Central memory CD4-positive, alpha-beta T cell (primary cell): ENCODE measurements around the gene PROK1.
"Not testable (repeated sequence)": the region's sequence is repeated elsewhere in the genome, so short reads cannot be mapped to it uniquely, and the experiment has no call there.

Experiments
- DNase-seq: peaks from one replicate; pipeline ENCODE4 v3.0.0; 2022
- total RNA-seq, 3 experiments: gene quantifications; one replicate each; lab custom pipeline; 2026; lab: John Stamatoyannopoulos, UW

PROK1 gene
- 0 reads per million in 3 experiments for total RNA-seq

DNA sequence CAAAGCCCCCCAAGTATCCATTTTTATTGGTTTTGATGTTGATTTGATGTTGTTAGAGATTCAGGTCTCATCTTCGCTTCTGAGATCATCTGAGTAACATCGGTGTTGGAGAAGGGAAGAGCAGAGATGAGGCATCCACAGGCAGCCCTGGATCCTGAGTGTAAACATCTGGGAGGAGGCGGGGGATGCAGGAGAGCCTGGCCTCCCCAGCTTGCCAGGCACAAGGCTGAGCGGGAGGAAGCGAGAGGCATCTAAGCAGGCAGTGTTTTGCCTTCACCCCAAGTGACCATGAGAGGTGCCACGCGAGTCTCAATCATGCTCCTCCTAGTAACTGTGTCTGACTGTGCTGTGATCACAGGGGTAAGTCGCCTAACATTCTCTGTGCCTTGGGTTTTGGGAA, at the start of gene PROK1:
PROK1 (plus strand) TSS at position 221 of the 400 bp plus-strand sequence; CDS start at position 289, 68 bp downstream.
- DNase-seq: no peak

- no peak for DNase-seq
Observed at GRCh38 chr1:110403805-110404204, 47.1 kb upstream of the PROK1 start.

GRCh38 chr1:110404401-110404800, 46.5 kb upstream of the PROK1 start:
- no peak for DNase-seq

GRCh38 chr1:110406407-110406806, 44.5 kb upstream of the PROK1 start:
- not testable (repeated sequence) for DNase-seq

DNA sequence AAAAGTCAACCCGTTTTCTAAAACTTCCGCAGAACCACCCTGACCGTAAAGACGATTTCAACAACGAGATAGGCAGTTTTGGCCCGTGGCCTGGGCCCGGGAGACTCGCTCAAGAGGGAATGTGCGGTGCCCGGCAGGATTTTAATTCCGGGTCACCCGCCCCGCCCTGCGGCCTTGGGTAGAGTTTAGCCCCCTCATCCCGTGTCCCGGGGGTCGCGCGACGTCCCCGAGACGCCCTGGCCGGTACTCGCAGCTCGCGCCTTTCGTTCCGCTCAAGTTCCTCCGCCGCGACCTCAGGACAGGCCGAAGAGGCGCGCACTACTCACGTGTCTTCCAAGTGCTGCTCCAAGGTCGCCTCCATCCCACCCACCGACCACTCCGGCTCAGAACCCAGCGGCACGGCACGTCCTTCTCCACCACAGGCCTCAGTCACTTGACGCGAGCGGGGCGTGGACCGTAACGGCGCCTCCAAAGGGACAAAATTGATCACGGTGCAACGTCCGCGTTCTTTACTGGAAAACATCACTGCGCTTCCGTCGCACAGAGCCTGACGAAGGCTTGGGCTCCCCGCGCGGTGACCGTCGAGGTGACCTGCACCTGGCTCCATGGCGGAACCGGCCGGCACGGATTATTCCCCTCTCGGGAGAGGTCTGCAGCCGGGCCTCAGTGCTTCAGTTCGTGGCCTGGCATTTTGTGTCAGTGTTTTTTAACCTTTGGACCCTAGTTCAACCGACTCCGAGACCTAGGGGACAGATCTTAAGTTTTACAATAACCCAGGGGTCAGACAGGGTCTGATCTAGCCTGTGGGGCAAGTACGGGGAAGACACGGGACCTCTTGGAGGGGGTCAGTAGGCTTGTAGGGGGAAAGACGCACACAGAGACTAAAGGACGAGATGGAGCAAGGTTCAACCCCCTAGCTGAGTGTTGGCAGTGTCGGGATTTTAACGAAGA, 43.4 kb upstream of the PROK1 start, which contains the start of gene LAMTOR5:
LAMTOR5 (minus strand) TSS at position 435 of the 951 bp plus-strand sequence; CDS start at position 361, 74 bp downstream.
- DNase-seq: peak; percentile 88

- DNase-seq: no peak
Observed at GRCh38 chr1:110408488-110408887, 42.5 kb upstream of the PROK1 start.

DNA sequence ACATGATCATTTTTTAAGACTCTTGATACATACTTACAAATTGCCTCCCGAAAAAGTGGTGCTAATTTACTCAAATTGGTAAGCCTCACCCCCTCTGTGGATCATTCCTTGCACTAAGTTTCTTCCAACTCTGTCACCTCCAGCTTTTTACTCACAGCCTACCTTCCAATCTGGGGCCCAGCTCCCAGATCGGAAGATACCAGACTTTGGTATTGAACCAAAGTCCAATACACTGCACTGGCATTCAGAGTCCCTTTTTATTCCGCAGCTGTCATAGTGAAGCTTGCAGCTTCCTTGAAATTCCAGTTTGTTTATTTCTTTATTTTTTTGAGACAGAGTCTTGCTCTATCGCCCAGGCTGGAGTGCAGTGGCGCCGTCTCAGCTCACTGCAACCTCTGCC, 41.6 kb upstream of the PROK1 start:
- DNase-seq: no peak

DNA sequence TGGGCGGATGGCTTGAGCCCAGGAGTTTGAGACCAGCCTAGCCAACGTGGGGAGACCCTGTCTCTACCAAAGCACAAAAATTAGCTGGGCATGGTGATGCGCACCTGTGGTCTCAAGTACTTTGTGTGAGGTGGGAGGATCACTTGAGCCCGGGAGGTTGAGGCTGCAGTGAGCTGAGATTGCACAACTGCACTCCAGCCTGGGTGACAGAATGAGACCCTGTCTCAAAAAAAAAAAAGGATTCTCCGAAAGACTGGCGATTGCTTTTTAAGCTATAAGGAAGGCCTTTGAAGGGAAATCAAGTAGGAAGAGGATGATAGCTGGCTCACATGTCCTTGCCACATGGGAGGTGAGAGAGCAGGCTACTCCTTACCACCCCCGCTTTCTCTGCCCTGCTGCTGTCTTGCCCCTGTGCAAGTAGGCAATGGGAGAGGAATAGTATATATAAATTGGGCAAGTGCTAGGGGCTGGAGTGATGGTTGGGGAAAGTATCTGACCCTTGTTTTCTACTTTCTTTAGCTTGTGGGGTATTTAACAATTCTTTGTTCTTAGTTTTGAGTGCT, 39.7 kb upstream of the PROK1 start:
- no peak for DNase-seq

- DNase-seq: peak; percentile 45
Observed at GRCh38 chr1:110412576-110412975, 38.4 kb upstream of the PROK1 start.

DNA sequence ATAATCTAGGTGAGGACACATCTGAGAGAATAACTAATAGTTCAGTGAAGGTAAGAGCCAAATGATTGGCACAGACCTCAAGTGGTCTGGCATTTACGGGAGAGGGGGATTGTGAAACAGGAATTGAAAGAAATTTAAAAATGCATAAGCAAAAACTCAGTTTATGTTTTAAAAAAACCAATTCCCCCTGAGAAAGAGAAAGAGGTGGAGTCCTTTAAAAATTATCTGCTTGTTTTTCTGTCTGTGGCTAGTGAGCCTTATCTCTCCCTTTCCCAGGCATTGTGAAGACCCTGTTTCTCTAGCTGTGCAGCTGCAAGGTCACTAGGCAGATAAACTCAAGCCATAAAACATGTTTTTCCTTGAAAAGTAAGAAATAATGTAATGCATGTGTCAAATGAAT, 37.9 kb upstream of the PROK1 start:
- not testable (repeated sequence) for DNase-seq

- no peak for DNase-seq
Observed at GRCh38 chr1:110418729-110419128, 32.2 kb upstream of the PROK1 start.

GRCh38 chr1:110420023-110420662, 30.8 kb upstream of the PROK1 start:
- no peak for DNase-seq

DNA sequence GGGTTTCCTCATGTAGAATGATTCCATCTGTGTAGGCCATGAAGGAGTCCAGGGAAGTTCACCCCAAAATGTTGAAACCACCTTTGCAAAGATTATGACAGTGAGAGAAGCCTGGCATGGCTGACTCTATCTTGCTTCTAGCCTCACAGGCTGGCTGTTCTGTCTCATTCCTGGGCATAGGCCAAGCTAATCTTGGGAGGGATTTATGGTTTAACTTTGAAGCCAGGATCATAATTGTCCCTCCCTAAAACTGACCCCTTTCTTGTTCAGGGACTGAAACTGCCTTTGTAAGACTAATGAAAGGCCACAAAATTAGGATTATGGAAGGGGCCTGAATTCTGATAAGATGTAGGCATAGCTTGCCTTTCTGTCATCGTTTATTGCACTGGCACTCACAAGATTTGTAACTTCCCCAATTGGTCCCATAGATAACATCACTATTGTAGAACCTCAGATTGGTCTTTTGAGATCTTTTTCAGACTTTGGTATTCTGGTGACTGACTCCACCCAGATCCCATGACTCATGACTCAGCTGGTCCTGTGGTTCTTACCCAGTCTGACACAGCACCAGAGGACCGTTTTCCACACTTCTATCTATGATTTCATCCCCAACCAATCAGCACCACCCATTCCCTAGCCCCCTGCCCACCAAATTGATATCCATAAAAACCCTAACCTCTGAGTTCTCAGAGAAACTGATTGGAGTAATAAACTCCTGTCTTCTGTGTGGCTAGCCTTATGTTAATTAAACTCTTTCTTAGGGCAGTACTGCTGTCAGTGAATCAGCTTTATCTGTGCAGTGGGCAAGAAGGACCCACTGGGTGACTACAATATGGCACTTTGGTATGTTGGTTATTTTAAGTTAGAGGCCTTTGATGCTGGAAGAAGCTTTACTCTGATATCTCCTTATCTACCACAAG, 29.8 kb upstream of the PROK1 start:
- no peak for DNase-seq

DNA sequence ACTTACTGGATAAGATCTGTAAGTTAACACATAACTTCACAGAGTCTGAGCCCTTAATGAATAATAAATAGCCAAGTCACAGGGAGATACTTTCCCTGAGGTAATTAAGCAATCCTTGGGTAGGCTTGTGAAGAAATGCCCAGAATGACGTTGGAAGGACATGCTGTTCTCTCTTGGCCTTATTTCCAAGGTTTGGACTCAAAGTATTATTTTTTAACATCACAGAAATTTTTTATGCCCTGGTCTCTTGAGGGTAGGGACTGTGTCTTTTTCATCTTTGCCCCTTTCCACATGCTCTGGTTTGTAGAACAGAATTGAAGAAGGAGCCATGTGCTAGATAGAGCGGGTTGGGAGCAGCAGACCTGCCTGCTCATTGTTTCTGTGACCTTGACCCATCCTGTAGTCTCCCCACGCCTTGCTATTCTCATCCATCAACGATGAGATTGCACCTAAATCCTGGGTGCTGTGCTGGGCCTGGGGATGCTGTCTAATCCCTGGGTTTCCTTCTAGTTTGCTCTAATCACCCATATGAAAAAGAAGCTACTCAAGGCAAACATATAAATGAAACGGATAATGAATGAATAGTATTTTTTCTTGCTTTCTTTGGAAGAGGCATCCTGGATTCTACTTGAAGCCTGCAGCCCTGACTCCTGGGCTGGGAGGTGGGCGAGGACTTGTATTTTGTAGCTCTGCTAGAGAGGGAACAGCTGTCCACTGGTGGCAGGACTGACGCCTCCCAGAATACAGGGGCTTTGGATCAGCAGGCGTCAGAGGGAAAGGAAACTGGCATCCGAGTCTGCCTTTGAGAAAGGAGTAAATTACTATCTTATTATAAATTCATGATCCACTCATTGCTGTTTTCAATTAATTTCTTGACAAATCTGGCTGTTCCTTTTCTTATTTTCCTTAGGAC, 26.0 kb upstream of the PROK1 start:
- DNase-seq: no peak

GRCh38 chr1:110425612-110426152, 25.3 kb upstream of the PROK1 start:
- no peak for DNase-seq

- DNase-seq: no peak
Observed at GRCh38 chr1:110426854-110427253, 24.1 kb upstream of the PROK1 start.

GRCh38 chr1:110428946-110429345, 22.0 kb upstream of the PROK1 start:
- DNase-seq: no peak

- DNase-seq: no peak
Observed at GRCh38 chr1:110430366-110430765, 20.6 kb upstream of the PROK1 start.

DNA sequence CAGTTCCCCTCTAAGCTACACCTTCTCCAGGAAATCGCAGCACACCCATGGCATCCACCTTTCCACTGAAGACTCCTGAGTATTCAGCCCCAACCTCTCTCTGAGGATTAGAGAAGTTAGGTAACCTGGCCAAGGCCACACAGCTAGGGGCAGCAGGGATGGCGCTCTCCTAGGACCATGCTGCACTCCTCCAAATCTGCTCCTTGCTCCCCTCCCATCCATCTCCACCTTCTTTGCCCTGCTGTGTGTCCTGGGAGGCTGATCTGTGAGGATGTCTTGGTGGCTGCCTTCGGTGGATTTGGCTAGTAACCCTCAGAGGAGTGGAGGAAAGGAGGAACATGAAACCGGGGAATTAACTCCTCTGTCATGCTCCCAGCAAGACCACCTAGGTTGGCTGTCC, 20.0 kb upstream of the PROK1 start:
- DNase-seq: no peak

GRCh38 chr1:110433213-110433612, 17.7 kb upstream of the PROK1 start:
- no peak for DNase-seq

GRCh38 chr1:110433803-110434202, 17.1 kb upstream of the PROK1 start:
- no peak for DNase-seq
